Subcutaneous adipose tissue (tissue), 4 donors: ENCODE measurements around the gene NHS. TPM values are rescaled to one million over a fixed set of nuclear protein-coding genes. Genes with fewer than 3 reads are reported as not detected.

ENCODE experiments used
- CTCF ChIP-seq: fragments of 450-650 bp; IDR thresholded peaks from one replicate; pipeline ENCODE4 v1.5.1; 2016; ENCODE audit warnings: low read depth, mild to moderate bottlenecking, control low read depth, antibody characterized with exemption, moderate library complexity
- total RNA-seq, 4 donors: library from RNA; depleted of rRNA; stranded (reverse); fragments of >200 nt; gene quantifications; one replicate each; pipeline ENCODE4 v1.1.0, GENCODE V29; 2016

NHS gene
- total RNA-seq, 4 donors from 2014 or later, result 5.8 to 17.4 (median 9.5) TPM

- TF ChIP-seq CTCF, result no peak
Observed at GRCh38 chrX:17462881-17463280, 87.9 kb downstream of the NHS start.

- TF ChIP-seq CTCF, result no peak
Observed at GRCh38 chrX:17464194-17464593, 89.2 kb downstream of the NHS start.

DNA sequence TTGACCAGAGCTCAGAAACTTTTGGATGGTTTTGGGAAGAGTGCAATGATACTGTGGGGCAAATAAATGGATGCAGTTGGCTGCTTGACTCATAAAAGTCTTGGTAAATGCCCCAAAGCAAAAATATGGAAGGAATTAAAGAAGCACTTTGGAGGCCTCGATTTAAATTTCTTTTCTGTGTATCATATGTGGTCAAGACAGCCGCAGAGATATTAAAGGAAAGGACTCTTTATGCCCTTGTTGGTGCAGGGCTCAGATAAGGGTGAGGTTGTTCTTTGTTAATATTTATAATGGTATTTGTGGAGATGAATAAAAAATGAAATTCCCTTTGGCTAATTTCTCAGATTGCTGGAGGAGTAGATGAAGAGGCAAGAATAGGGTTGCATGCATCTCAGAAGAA, 90.2 kb downstream of the NHS start:
- no peak for TF ChIP-seq CTCF

DNA sequence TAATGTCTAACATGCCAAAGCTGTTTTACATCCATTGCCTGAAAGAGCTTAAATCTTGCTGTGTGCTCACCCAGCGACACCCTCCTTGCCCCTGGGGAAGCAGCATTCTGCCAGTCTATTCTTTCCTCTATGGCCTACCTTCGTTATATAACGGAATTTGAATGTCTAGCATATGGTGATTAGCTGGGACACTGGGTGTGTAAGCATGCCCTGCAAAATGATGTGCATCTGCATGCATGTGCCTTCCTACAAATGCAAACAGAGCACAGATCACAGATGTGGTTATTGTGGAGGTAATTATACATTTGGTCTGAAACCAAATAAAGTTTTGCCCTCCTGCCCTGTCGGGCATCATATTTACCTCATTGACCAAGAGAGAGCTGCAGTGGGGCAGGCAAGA, 90.8 kb downstream of the NHS start:
- TF ChIP-seq CTCF, result no peak

DNA sequence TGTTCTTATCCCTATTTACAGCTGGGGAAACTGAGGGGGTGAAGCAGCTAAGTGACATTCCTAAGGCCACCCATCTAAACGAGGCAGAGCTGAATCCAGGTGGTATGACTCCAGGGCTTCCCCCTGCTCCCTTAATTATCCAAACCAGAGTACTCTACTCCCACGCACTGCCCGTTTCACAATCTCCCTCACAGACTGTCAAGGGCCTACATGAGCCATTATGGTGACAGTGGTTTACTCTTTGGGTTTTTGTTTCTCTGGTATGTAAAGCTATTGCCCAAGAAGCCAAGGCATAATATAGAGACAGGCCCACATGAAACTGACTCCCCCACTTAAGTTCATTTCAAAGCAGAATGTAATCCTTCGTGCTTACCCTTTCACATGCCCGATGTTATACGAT, 95.1 kb downstream of the NHS start:
- no peak for TF ChIP-seq CTCF

DNA sequence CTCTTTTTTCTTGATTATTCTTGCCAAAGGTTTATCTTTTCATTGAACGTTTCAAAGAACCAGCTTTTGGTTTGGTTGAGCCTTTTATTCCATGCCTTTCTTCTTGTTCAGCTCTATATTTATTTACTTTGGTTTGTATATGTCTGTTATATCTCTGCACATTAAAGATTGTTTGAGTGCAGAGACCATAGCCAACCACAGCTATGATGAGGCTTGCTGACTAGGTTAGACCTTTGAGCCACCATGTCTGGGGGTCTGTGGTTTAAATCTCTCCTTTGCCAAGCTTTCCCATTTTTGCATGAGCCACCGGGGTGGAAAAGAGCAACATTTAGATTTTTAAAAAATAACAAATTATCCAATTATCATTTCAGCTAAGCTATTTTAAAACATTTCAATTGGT, 96.1 kb downstream of the NHS start:
- no peak for TF ChIP-seq CTCF

DNA sequence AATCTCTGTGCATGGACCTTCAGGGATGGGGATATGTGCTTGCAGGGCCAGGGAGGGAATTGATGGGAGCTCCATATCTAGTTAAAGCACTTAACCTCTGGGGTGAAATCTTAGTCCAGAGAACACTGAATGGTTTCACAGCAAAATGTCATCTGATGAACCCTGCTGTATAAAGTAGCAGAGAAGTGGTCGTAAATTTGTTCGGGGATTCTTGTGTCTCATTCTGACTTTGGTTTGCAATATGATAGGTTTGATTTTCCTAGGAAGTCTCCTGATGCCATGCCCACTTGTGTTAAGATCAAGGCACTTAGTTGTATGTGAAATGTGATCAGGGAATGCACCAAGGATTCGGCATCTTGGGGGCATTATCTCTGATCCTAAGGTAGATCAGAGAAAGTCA, 96.9 kb downstream of the NHS start:
- no peak for TF ChIP-seq CTCF

DNA sequence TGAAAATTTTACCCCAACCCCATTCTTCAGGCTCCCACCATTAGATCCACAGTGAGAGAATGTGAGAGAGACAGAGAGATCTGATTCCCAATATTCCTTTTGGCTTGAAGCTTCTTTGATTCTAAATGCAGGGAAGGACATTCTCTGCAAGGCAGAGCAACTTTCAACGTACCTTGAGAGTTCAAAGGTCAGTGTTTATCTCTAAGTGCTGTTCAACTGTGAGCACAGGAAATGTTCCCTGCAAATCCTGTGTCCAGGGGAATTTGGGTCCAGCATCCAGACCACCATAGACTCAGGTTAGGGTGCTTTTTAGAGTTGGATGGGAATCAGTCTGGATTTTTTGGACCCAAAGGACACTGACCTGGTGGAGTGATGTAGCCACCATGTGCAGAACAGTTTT, 97.4 kb downstream of the NHS start:
- no peak for TF ChIP-seq CTCF
